Mucosa of rectum (tissue), 2 donors: Measurements from ENCODE around the gene KRTAP9-8.
"Not testable (repeated sequence)": the region's sequence is repeated elsewhere in the genome, so short reads cannot be mapped to it uniquely, and the experiment has no call there.

ENCODE experiments used
- H3K27ac ChIP-seq, 2 donors: one replicate each; pipeline ENCODE4 v1.7.0; 2013; ENCODE audit warnings: inconsistent platforms in 2 of 2, low read depth in 2 of 2, low read length in 2 of 2
- H3K27me3 ChIP-seq, 2 donors: one replicate each; pipeline ENCODE4 v1.7.0; 2013; ENCODE audit warnings: low read length in 2 of 2; ENCODE audit not compliant: control insufficient read depth in 2 of 2, insufficient read depth in 2 of 2
- H3K36me3 ChIP-seq, 2 donors: one replicate each; pipeline ENCODE4 v1.7.0; 2013; ENCODE audit warnings: low read length in 2 of 2; ENCODE audit not compliant: control insufficient read depth in 2 of 2, insufficient read depth in 2 of 2
- H3K4me1 ChIP-seq, 2 donors: one replicate each; pipeline ENCODE4 v1.7.0; 2013; ENCODE audit warnings: low read length in 2 of 2, mild to moderate bottlenecking in 1 of 2; ENCODE audit not compliant: control insufficient read depth in 2 of 2, insufficient read depth in 2 of 2
- H3K4me3 ChIP-seq, 2 donors: one replicate each; pipeline ENCODE4 v1.7.0; 2013; ENCODE audit warnings: low read length in 2 of 2
- H3K9ac ChIP-seq, 2 donors: one replicate each; pipeline ENCODE4 v1.7.0; 2013; ENCODE audit warnings: low read length in 2 of 2, low read depth in 1 of 2, mild to moderate bottlenecking in 1 of 2
- H3K9me3 ChIP-seq, 2 donors: one replicate each; pipeline ENCODE4 v1.7.0; 2013; ENCODE audit warnings: low read length in 2 of 2; ENCODE audit not compliant: control insufficient read depth in 2 of 2
- donor health status: healthy.
- donor health status: Normal muscosa, but diverticular disease.

KRTAP9-8 gene

DNA sequence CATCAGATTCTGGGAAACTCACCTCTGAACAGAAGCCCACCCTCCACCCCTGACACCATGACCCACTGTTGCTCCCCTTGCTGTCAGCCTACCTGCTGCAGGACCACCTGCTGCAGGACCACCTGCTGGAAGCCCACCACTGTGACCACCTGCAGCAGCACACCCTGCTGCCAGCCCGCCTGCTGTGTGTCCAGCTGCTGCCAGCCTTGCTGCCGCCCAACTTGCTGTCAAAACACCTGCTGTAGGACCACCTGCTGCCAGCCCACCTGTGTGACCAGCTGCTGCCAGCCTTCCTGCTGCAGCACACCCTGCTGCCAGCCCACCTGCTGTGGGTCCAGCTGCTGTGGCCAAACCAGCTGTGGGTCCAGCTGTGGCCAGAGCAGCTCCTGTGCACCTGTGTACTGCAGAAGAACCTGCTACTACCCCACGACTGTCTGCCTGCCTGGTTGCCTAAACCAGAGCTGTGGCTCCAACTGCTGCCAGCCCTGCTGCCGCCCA is 11.2 kb upstream of the KRTAP9-8 start, which contains the start of gene KRTAP9-2:
TSS of gene KRTAP9-2 (plus strand) at position 51 of the 498 bp plus-strand sequence. CDS start at position 58, 7 bp downstream.
- not testable (repeated sequence) for H3K36me3 ChIP-seq, H3K9ac ChIP-seq, H3K27ac ChIP-seq, H3K4me3 ChIP-seq, H3K9me3 ChIP-seq, H3K4me1 ChIP-seq, H3K27me3 ChIP-seq

- H3K36me3 ChIP-seq: no peaks in the 10 kb centered on the region
- no peaks in the 10 kb centered on the region for H3K9me3 ChIP-seq
- H3K4me1 ChIP-seq: no peaks in the 10 kb centered on the region
- H3K9ac ChIP-seq: no peak overlapping the region
- no peak overlapping the region for H3K27ac ChIP-seq
- peaks cover 5 to 7% of the 10 kb centered on the region in 2 donors for H3K27me3 ChIP-seq
- H3K4me3 ChIP-seq: no peak overlapping the region
Measured at GRCh38 chr17:41230094-41230493, 7.7 kb upstream of the KRTAP9-8 start.

DNA sequence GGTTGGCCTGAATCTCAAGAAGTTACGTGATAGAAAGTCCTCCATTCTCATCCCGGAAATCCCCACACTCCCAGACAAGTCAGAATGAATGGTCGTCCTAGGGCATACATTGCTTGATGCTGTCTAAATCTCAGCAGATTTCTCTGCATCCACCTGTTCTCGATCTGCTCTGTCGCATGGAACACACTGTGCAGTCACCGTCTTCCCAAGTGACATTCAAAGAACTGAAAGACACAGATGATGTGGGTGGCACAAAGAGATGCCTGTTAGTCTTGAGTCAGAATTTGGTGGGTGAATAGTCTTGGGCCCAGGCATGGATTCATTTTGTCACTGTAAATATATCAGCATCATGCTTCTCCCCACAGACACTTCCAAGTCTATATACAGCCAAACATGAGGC is 6.1 kb upstream of the KRTAP9-8 start:
- Histone ChIP-seq H3K4me1 (no peaks in the 10 kb centered on the region), H3K27ac (no peak overlapping the region), H3K9ac (no peak overlapping the region), H3K9me3 (no peaks in the 10 kb centered on the region), H3K27me3 (peaks cover 3 to 5% of the 10 kb centered on the region in 2 donors), H3K4me3 (no peak overlapping the region), H3K36me3 (no peaks in the 10 kb centered on the region)

GRCh38 chr17:41232399-41233105 is 5.2 kb upstream of the KRTAP9-8 start, which contains the start of gene KRTAP9-3:
TSS of gene KRTAP9-3 (plus strand) at chr17:41232449. CDS start at chr17:41232502, 53 bp downstream.
- not testable (repeated sequence) for H3K36me3 ChIP-seq, H3K27me3 ChIP-seq, H3K9ac ChIP-seq, H3K27ac ChIP-seq, H3K4me1 ChIP-seq, H3K4me3 ChIP-seq, H3K9me3 ChIP-seq

GRCh38 chr17:41237116-41237515 is 683 bp upstream of the KRTAP9-8 start:
- not testable (repeated sequence) for H3K36me3 ChIP-seq, H3K9me3 ChIP-seq, H3K27ac ChIP-seq, H3K4me1 ChIP-seq, H3K9ac ChIP-seq, H3K27me3 ChIP-seq, H3K4me3 ChIP-seq

DNA sequence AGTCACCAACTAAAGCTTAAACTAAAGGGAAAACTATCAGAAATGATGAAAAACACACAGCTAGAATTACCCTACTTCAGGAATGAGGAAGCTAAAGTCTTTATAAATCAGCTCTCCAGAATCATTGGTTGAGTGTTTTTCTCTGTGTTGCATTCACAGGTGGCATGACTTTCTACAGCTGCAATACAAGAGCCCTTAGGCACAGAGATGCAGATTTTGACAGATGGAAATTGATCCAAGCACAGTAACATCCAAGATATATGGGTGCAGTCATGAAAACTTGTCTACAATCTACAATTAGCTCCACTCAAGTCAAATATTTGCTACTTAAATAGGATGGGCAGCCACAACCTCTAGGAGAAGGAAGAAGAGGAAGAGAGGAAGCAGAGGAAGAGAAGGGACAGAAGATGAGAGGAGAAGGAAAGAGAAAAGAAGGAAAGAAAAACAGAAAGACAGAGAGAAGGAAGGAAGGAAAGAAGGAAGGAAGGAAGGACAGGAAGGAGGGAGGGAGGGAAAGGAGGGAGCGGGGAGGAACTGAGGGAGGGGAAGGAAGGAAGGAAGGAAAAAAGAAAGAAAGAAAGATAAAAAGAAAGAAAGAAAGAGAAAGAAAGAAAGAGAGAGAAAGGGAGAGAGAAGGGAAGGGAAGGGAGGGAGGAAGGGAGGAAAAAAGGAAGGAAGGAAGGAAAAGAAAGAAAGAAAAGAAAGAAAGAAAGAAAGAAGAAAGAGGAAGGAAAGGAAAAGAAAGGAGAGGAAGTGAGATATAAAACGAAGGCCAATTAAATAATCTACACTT is 9.4 kb downstream of the KRTAP9-8 start:
- not testable (repeated sequence) for H3K27me3 ChIP-seq

GRCh38 chr17:41249637-41250240 is 11.9 kb downstream of the KRTAP9-8 start, which contains the start of gene KRTAP9-4:
TSS of gene KRTAP9-4 (plus strand) at chr17:41249687. CDS start at chr17:41249721, 34 bp downstream.
- not testable (repeated sequence) for H3K4me1 ChIP-seq, H3K27ac ChIP-seq, H3K36me3 ChIP-seq, H3K9ac ChIP-seq, H3K9me3 ChIP-seq, H3K4me3 ChIP-seq, H3K27me3 ChIP-seq

More for the DNA sequence above, 9.4 kb downstream of the KRTAP9-8 start:
- not testable (repeated sequence) for H3K4me1 ChIP-seq, H3K4me3 ChIP-seq, H3K27ac ChIP-seq, H3K9me3 ChIP-seq, H3K9ac ChIP-seq, H3K36me3 ChIP-seq

GRCh38 chr17:41251261-41251660 is 13.5 kb downstream of the KRTAP9-8 start:
- no peaks in the 10 kb centered on the region for H3K4me1 ChIP-seq
- H3K4me3 ChIP-seq: no peak overlapping the region
- H3K27me3 ChIP-seq: peaks cover 5 to 6% of the 10 kb centered on the region in 2 donors
- no peaks in the 10 kb centered on the region for H3K9me3 ChIP-seq
- no peaks in the 10 kb centered on the region for H3K36me3 ChIP-seq
- H3K9ac ChIP-seq: no peak overlapping the region
- no peak overlapping the region for H3K27ac ChIP-seq

GRCh38 chr17:41254861-41255260 is 17.1 kb downstream of the KRTAP9-8 start:
- Histone ChIP-seq H3K9ac (no peak overlapping the region), H3K36me3 (no peaks in the 10 kb centered on the region), H3K27me3 (peaks cover 11 to 18% of the 10 kb centered on the region in 2 donors), H3K4me3 (no peak overlapping the region), H3K27ac (no peak overlapping the region), H3K4me1 (no peaks in the 10 kb centered on the region), H3K9me3 (no peaks in the 10 kb centered on the region)
